C4-2B (cell line): ENCODE measurements around the gene PON1.

ENCODE experiments used
- ZFX ChIP-seq: fragments of 450-650 bp; IDR thresholded peaks from 2 replicates; pipeline ENCODE4 v1.6.1; 2017
- TF ChIP-seq, protein P1 (sequence below): fragments of 450-650 bp; conservative IDR thresholded peaks from 2 replicates; pipeline ENCODE4 v1.5.1; 2017; ENCODE audit warnings: mild to moderate bottlenecking

GRCh38 chr7:95342642-95343307 lies 18.4 kb upstream of the PON1 start:
- TF ChIP-seq, protein P1, sequence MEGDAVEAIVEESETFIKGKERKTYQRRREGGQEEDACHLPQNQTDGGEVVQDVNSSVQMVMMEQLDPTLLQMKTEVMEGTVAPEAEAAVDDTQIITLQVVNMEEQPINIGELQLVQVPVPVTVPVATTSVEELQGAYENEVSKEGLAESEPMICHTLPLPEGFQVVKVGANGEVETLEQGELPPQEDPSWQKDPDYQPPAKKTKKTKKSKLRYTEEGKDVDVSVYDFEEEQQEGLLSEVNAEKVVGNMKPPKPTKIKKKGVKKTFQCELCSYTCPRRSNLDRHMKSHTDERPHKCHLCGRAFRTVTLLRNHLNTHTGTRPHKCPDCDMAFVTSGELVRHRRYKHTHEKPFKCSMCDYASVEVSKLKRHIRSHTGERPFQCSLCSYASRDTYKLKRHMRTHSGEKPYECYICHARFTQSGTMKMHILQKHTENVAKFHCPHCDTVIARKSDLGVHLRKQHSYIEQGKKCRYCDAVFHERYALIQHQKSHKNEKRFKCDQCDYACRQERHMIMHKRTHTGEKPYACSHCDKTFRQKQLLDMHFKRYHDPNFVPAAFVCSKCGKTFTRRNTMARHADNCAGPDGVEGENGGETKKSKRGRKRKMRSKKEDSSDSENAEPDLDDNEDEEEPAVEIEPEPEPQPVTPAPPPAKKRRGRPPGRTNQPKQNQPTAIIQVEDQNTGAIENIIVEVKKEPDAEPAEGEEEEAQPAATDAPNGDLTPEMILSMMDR: no peak
- TF ChIP-seq ZFX: no peak
